Activated effector memory CD4-positive, alpha-beta T cell treated with anti-CD3 and anti-CD28 coated beads, Interleukin-2, amount 50 U/mL, for 16 hours (primary cell): ENCODE measurements around the gene PFDN1.

Experiments
- DNase-seq: peaks from one replicate; pipeline ENCODE4 v3.0.0-alpha.2; 2020

The PFDN1 gene

GRCh38 chr5:140236891-140237598, 65.9 kb downstream of the PFDN1 start:
- DNase-seq = no peak

DNA sequence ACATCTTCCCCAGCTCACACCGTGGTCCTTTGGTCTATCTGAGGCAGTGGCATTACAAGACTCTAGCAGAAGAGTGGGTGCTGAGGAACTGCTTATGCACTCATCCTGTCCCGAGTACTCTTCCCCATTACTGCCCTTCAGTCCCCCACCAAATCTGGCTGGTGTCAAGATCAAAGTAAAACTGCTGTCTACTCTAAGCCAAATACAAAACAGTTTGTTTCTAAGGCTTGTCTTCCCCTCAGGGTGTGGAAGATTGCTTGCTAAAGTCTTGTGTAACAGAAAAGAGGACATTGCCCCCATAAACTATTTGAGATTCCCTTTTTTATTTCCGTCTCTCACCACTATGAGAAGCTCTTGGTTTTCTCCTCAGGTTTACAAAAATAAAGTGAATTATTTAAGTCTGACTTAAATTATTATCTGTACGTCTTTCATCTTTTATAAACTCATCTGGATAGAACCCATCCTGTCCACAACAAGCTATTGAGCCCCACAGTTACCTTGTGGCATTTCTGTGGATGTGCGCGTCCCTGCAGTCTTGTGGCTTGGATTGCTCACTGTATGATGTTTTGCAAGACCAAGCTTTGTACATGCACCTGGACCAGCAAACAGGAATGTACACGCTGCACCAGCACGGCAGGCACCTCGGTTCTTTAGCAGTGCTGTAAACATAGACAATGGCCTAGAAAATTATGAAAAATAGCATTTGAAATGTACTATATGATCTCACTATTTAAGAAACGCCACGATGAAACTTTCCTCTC, 66.9 kb downstream of the PFDN1 start:
- no peak for DNase-seq

DNA sequence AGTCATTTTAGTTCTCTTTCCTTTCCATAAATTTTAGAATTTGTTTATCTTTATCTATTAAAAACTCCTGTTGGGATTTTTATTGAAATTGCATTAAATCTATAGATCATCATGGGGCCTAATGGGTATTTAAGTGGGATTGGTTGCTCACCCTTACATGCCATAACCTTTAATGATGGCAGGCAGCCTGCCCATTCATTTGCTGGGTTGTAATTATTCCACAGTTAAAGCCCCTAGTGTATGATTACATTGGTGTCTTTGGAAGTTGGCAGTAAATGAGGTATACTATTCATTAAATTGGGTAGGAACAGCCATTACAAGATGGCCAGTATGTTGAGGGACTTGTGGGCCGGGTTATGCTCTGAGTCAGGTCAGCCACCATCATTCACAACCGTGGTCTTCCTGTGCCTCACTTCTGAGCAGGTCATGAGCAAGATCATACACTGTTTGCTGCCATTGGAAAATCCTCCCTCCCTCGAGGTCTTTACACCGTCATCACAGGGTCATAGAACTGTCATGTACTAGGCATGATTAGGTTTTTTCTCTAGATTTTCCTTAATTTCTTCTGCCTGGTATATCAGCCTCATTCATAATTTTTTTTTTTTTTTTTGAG, 68.4 kb downstream of the PFDN1 start:
- DNase-seq = no peak

GRCh38 chr5:140232731-140233130, 70.2 kb downstream of the PFDN1 start:
- DNase-seq = no peak

DNA sequence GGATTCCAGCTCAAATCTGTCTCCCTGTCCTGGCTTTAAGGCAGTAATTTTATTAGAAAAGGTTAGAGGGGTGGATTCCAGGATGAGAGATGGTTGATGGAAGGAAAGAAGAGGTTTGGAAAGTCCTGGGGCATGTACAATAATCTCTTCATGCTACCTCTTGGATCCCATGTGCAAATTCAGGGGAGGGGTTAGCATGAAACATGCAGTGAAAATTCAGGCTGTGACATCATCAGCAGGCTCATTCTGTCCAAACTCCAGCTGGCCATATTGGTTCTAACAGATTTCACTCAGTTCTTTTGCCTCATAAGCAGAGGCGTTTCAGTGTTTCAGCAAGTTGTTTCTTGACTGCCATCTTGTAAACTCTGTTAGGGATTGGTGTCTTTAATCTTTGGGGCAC, 72.5 kb downstream of the PFDN1 start:
- DNase-seq = no peak

DNA sequence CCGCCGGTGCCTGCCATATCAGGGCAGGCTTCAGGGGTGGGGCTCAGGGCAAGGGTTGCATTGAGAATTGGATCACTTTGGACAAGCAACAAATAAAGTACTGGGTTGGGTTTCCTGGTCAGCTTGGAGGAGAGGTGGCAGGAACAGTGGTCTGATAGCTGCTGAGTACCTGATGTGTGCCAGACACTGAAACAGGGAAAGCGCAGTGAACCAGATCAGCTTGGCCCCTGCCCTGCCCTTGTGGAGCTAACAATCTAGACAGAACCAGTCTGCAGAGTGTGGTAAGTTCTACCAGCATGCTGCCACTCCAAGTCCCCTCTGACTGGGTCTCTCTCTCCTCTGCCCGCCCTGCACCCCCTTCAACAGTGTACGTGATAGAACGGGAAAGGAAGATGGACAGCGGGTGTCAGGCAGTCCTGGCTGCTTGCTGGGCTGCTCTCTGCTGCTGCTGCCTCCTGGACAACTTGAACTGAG, 74.5 kb downstream of the PFDN1 start:
- no peak for DNase-seq

GRCh38 chr5:140227046-140227445, 75.9 kb downstream of the PFDN1 start:
- DNase-seq = no peak

DNA sequence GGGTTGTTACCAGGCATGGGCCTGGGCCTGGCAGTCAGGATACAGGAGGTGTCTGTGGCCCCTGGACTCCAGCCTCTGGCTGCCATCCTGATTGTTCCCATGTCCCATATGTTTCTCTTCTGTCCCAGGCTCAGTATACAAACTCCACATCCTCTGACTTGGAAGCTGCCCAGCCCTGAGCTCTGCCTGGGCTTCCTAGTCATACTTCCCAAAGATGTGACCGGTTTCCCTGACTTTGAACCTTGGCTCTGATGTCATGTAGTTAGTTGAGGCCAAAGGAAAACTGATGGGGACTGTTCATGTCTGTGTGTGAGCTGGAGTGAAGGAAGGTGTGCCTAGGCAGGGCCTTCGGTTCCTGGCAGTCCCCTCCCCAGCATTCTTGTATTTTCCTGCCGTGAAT, 77.5 kb downstream of the PFDN1 start:
- no peak for DNase-seq

GRCh38 chr5:140224658-140225057, 78.2 kb downstream of the PFDN1 start:
- DNase-seq = no peak

- DNase-seq = no peak
Observed at GRCh38 chr5:140223567-140223966, 79.3 kb downstream of the PFDN1 start.

DNA sequence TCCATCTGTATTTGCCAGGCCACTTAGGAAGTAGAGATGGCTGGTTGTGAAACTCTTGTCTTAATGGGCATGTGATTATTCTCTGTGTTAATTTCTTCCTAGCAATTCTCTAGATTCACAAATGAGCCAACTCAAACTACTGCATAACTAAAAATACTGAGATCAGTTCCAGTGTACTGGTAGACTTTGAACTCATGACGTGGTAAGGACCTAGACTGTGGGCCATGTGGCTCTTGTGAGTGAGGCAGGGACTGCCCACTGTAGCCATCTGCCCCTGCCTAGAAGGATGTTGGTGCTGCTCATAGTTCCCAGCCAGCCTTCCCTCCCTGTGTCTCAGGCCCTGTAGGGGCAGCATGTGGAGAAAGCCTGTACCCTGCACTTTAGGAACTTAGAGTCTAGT, 80.5 kb downstream of the PFDN1 start:
- no peak for DNase-seq

DNA sequence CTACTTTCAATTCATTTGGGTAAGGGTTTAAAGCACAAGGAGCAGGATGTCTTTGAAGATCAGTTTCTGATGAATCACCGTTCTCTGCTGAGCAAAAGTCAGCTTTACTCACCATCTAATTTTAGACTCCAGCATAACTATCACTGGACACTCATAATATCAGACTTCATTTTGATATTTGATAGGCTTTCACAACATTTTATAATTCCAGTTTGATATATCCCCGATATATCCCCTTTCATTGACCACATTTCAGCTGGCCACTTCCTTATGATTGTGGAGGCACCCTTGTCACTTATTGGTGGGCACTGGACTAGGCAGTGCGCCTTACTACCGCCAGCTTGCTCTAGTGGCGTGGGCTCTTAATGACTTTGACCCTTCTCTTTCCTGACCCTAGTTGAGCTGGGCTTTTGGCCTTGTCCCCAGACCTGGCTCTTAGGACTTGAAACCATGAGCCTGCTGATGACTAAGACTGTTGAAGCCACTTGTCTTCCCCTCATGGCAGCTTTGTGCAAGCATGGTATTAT, 81.1 kb downstream of the PFDN1 start:
- no peak for DNase-seq

DNA sequence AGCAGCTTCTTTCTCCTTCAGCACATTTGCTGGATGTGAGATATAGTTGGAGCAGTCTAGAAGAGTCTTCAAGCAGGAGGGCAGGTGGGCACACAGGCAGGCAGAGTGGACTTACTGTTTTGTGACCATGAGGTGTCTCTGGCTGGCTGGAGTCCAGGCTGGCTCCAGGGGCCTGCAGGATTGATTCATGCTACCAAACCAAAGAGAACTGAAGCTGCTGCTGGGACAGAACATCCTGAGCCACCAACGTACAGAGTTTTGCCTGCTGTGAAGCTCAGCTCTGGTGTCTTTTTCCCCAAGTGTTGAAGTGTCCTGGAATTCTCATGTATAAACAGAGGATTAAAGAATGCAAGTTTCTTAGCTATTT, 82.2 kb downstream of the PFDN1 start:
- no peak for DNase-seq

- DNase-seq = no peak
Observed at GRCh38 chr5:140220032-140220697, 82.7 kb downstream of the PFDN1 start.

DNA sequence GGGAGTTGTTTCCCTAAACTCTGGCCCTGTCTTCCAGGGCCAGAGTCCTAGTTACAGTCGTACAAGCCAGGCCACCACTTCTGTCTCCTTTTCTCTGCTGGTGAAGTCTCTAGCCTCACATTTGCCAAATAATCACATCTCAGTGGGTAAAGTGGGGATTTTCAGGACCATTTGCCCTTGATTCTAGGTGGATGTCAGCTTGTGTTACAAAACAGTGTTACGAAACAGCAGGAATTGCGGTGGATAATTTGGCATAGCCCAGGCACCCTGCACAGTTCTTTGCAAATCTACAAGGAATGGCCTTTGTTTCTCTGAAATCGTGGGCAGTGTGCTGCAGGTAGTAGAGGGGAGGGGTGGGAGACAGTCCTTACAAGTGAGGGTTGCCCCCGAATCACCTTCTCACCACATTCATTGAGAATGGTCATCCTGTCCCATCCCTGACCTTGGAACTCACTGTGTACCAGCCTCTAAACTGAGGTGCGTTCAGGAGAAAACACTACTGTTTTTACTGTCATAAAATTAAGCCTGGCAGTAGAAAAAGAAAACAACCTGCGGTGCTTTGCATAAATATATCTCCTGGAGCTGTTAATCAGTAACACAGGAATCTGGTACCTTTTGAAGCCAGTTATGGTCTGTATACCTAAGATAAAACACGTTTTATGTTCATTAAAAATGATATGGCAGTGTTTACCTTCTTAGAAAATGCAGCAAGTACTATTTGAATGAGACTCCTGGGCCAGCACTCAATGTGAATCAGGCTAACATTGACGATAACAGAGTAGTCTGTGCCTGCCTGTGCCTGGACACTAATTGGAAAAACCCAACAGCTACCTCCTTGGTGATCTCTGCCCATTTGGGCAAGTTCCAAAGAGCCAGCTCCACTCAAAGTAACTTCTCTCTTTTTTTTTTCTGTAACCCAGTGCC, 83.6 kb downstream of the PFDN1 start:
- DNase-seq = no peak

- no peak for DNase-seq
Observed at GRCh38 chr5:140217299-140218026, 85.4 kb downstream of the PFDN1 start.

DNA sequence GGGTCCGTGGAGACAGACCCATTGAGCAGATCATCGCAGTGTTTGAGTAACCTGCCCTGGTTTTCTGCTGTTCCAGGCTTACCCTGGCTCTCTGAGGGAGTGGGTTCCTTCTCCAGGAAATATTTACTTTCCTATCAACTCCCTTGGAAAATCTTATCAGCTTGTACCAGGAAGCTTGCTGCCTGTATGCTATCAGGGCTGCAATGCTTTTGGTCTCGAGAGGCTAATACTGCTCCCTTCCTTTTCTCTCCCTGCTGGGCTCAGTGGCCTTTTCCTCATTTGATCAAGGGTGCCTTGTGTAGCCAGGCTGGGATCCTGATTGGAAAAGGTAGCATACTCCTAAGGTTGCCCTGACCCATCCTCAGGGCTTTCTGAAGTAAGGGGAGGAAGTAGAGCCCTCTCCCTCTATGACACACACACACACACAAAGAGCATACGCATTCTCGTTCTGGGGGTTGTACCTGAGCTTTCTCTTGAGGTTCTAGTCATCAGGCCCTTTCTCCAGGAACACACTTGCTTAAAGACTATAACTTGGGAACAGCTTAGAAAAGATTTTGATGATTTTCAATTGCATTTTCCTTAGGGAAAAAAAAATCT, 86.3 kb downstream of the PFDN1 start:
- no peak for DNase-seq

GRCh38 chr5:140215276-140215675, 87.6 kb downstream of the PFDN1 start:
- no peak for DNase-seq

DNA sequence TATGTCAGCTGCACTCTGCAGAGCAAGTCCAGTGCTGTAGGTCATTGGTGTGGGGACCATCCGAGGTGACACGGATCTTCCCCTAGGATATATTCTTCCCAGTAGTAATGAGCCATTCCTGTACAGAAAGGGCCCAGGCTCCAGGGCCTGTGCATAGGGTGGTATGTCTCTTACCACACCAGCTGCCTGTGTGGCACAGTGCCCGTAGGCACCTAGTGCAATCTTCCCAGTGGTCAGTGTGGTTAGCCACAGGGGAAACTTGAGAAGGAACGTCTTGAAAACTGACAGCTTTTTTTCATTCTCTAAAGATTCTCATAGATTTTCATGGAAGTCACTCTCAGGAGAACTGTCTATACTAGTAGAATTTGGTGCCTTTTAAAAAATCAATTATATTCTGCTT, 88.1 kb downstream of the PFDN1 start:
- DNase-seq = no peak

- DNase-seq = no peak
Observed at GRCh38 chr5:140213370-140213983, 89.4 kb downstream of the PFDN1 start.

DNA sequence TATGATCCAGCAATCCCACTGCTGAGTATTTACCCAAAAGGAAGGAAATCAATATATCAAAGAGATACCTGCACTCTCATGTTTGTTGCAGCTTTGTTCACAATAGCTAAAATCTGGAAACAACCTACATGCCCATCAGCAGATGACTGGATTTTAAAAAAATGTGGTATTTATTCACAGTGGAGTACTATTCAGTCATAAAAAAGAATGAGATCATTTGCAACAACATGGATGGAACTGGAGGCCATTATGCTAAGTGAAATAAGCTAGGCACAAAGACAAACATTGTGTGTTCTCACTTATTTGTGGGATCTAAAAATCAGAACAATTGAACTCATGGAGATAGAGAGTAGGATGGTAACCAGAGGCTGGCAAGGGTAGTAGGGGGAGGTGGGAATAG, 94.8 kb downstream of the PFDN1 start:
- DNase-seq = no peak
